Hepatocyte (in vitro differentiated cells): ENCODE results near the gene SNAI3. TPM values are rescaled to one million over a fixed set of nuclear protein-coding genes. Genes with fewer than 3 reads are reported as not detected.

Source experiments
- DNase-seq: peaks from one replicate; pipeline ENCODE4 v3.0.0-alpha.2; 2016; ENCODE audit warnings: low spot score
- H2AFZ ChIP-seq: fragments of 200-600 bp; sonication (generic); 2 replicates; pipeline ENCODE4 v1.6.0; 2016; ENCODE audit warnings: antibody characterized with exemption, mild to moderate bottlenecking
- H3K27ac ChIP-seq: fragments of 200-600 bp; sonication (generic); 2 replicates; pipeline ENCODE4 v1.5.1; 2016; ENCODE audit warnings: mild to moderate bottlenecking
- H3K27me3 ChIP-seq: fragments of 200-600 bp; sonication (generic); 2 replicates; pipeline ENCODE4 v1.6.1; 2016
- H3K36me3 ChIP-seq: fragments of 200-600 bp; sonication (generic); replicated peaks from 2 replicates; pipeline ENCODE4 v1.5.1; 2016; ENCODE audit warnings: low read depth; ENCODE audit not compliant: insufficient read depth
- H3K4me1 ChIP-seq: fragments of 200-600 bp; sonication (generic); 2 replicates; pipeline ENCODE4 v1.5.1; 2016; ENCODE audit warnings: mild to moderate bottlenecking, moderate library complexity; ENCODE audit not compliant: insufficient read depth
- H3K4me2 ChIP-seq: fragments of 200-600 bp; sonication (generic); 2 replicates; pipeline ENCODE4 v1.6.0; 2016
- H3K4me3 ChIP-seq: fragments of 200-600 bp; sonication (generic); 2 replicates; pipeline ENCODE4 v1.5.1; 2016; ENCODE audit warnings: mild to moderate bottlenecking
- H3K79me2 ChIP-seq: fragments of 200-600 bp; sonication (generic); 2 replicates; pipeline ENCODE4 v1.6.0; 2017; ENCODE audit warnings: mild to moderate bottlenecking
- H3K9me2 ChIP-seq: fragments of 200-600 bp; sonication (generic); replicated peaks from 2 replicates; pipeline ENCODE4 v1.6.0; 2017; ENCODE audit warnings: mild to moderate bottlenecking; ENCODE audit not compliant: insufficient read depth
- H3K9me3 ChIP-seq: fragments of 200-600 bp; sonication (generic); 2 replicates; pipeline ENCODE4 v1.5.1; 2016; ENCODE audit warnings: low read depth, mild to moderate bottlenecking
- H4K20me1 ChIP-seq: fragments of 200-600 bp; sonication (generic); 2 replicates; pipeline ENCODE4 v1.6.0; 2016; ENCODE audit warnings: mild to moderate bottlenecking; ENCODE audit not compliant: insufficient read depth, poor library complexity, severe bottlenecking
- CTCF ChIP-seq: fragments of 200-600 bp; sonication (generic); IDR thresholded peaks from 2 replicates; pipeline ENCODE4 v1.5.1; 2016; ENCODE audit warnings: antibody characterized with exemption, mild to moderate bottlenecking; ENCODE audit not compliant: poor library complexity
- EZH2 ChIP-seq: fragments of 200-600 bp; sonication (generic); IDR thresholded peaks from 2 replicates; pipeline ENCODE4 v1.6.1; 2016; ENCODE audit warnings: antibody characterized with exemption, mild to moderate bottlenecking, borderline replicate concordance
- EZH2phosphoT487 ChIP-seq: fragments of 200-600 bp; sonication (generic); IDR thresholded peaks from one replicate; pipeline ENCODE4 v1.6.1; 2018; ENCODE audit warnings: antibody characterized with exemption, mild to moderate bottlenecking, low read depth, moderate library complexity; ENCODE audit not compliant: unreplicated experiment, severe bottlenecking
- WGBS: methylation state at CpG from one replicate; pipeline ENCODE4 v1.1.6; 2016; ENCODE audit warnings: low lambda C conversion rate; ENCODE audit errors: missing lambda C conversion rate; 5-methylcytosine and 5-hydroxymethylcytosine counted together
- polyA plus RNA-seq: library from polyadenylated mRNA; unstranded; fragments of >200 nt; fragmentation: Nextera tagmentation; extraction: Ambion mirVana; gene quantifications from 2 replicates; pipeline ENCODE4 v1.2.1, GENCODE V29; 2016
- total RNA-seq: library from RNA; depleted of rRNA; stranded (reverse); fragments of >200 nt; gene quantifications from 2 replicates; pipeline ENCODE4 v1.2.3, GENCODE V29; 2014

Gene SNAI3
- total and polyA plus RNA-seq, 2 experiments from 2014 or later, result 1.7 to 5.0 TPM

- Histone ChIP-seq H3K27ac (peak overlapping the region; percentile 87), H3K4me2 (peak overlapping the region; percentile 100), H2AFZ (no peak overlapping the region), H4K20me1 (no peaks in the 10 kb centered on the region), H3K36me3 (no peaks in the 10 kb centered on the region), H3K27me3 (peaks cover 3% of the 10 kb centered on the region), H3K79me2 (no peaks in the 10 kb centered on the region), H3K4me3 (no peak overlapping the region), H3K9me3 (no peaks in the 10 kb centered on the region), H3K9me2 (no peaks in the 10 kb centered on the region), H3K4me1 (peaks cover 20% of the 10 kb centered on the region)
- 72% methylated on average over 3 of the region's 3 CpGs for WGBS
- no peak for DNase-seq
- no peak for TF ChIP-seq CTCF
- TF ChIP-seq EZH2, result no peak
- no peak for TF ChIP-seq EZH2phosphoT487
Observed at GRCh38 chr16:88687676-88688012, 1.3 kb upstream of the SNAI3 start.

DNA sequence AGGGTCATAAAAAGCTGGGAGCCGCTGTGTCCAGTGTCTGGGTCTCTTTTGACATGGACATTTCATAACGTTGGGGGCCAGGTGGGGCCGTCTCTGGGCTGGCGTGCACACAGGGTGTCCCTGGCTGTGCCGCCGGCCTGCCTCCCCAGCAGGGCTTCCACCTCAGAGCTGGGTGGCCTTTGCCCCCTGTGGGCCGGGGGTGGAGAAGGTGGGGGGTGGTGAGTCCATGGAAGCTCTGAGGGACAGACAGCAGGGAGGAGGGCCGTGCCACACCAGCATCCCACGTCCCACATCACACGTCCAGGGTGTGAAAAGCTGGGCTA, 908 bp upstream of the SNAI3 start:
- Histone ChIP-seq H3K36me3 (no peaks in the 10 kb centered on the region), H4K20me1 (no peaks in the 10 kb centered on the region), H3K4me2 (peak overlapping the region; percentile 100), H3K27me3 (peaks cover 3% of the 10 kb centered on the region), H3K4me1 (peaks cover 20% of the 10 kb centered on the region), H3K9me2 (no peaks in the 10 kb centered on the region), H3K4me3 (no peak overlapping the region), H2AFZ (no peak overlapping the region), H3K79me2 (no peaks in the 10 kb centered on the region), H3K9me3 (no peaks in the 10 kb centered on the region), H3K27ac (peak overlapping the region; percentile 87)
- 54% methylated on average over 9 of the region's 10 CpGs for WGBS
- peak; percentile 28 for DNase-seq
- TF ChIP-seq CTCF (no peak), EZH2phosphoT487 (no peak), EZH2 (no peak)

- WGBS, result 2% methylated on average over 14 of the region's 25 CpGs
- Histone ChIP-seq H3K4me1 (peaks cover 20% of the 10 kb centered on the region), H3K36me3 (no peaks in the 10 kb centered on the region), H3K9me3 (no peaks in the 10 kb centered on the region), H3K27me3 (peaks cover 3% of the 10 kb centered on the region), H3K79me2 (no peaks in the 10 kb centered on the region), H3K4me3 (peak overlapping the region; percentile 70), H3K27ac (peak overlapping the region; percentile 83), H3K4me2 (peak overlapping the region; percentile 100), H3K9me2 (no peaks in the 10 kb centered on the region), H2AFZ (peak overlapping the region; percentile 84), H4K20me1 (no peaks in the 10 kb centered on the region)
- peak; percentile 55 for TF ChIP-seq EZH2
- no peak for TF ChIP-seq EZH2phosphoT487
- no peak for TF ChIP-seq CTCF
- peak; percentile 72 for DNase-seq
Observed at GRCh38 chr16:88686062-88686438, 257 bp downstream of the SNAI3 start.
